H1 (cell line): Measurements from ENCODE around the gene CCDC121. TPM values are rescaled to one million over a fixed set of nuclear protein-coding genes. Genes with fewer than 3 reads are reported as not detected.

Experiments used
- CTCF ChIA-PET: fragments of 300-600 bp; sonication (Branson Sonifier 250); formaldehyde crosslinking; loops from one replicate; lab custom pipeline; 2021; ENCODE audit not compliant: partially characterized antibody; lab: Charles Lee
- POLR2A ChIA-PET: fragments of 300-600 bp; sonication (Branson Sonifier 250); formaldehyde crosslinking; loops from one replicate; lab custom pipeline; 2021; ENCODE audit warnings: inconsistent platforms; ENCODE audit not compliant: partially characterized antibody; lab: Charles Lee
- DNase-seq, 2 experiments: peaks; one replicate each; pipeline versions ENCODE4 v3.0.0 to v3.0.0-alpha.2; 2010 to 2022; ENCODE audit warnings: low spot score in 2 of 2, low read depth in 1 of 2, mixed read lengths in 1 of 2
- FAIRE-seq: peaks from 2 replicates; lab custom pipeline; 2011; peaks lifted over from hg19 to GRCh38; lab: Jason Lieb, UNC
- H2AFZ ChIP-seq: 2 replicates; pipeline ENCODE4 v1.8.1; 2012; ENCODE audit warnings: low read length, inconsistent platforms
- H2AK5ac ChIP-seq: 2 replicates; pipeline ENCODE4 v1.6.1; 2013; ENCODE audit warnings: low read depth, low read length
- H2BK120ac ChIP-seq: replicated peaks from 2 replicates; pipeline ENCODE3; 2013; ENCODE audit warnings: low read depth, low read length, inconsistent platforms
- H2BK12ac ChIP-seq: 2 replicates; pipeline ENCODE4 v1.6.1; 2013; ENCODE audit warnings: low read depth, low read length
- H2BK15ac ChIP-seq: 2 replicates; pipeline ENCODE4 v1.6.1; 2013; ENCODE audit warnings: low read length
- H2BK20ac ChIP-seq: 2 replicates; pipeline ENCODE4 v1.6.1; 2013; ENCODE audit warnings: low read length
- H2BK5ac ChIP-seq: 2 replicates; pipeline ENCODE4 v1.6.1; 2013; ENCODE audit warnings: low read depth, low read length
- H3K14ac ChIP-seq: 2 replicates; pipeline ENCODE4 v1.6.1; 2013; ENCODE audit warnings: inconsistent platforms; ENCODE audit not compliant: insufficient read length
- H3K18ac ChIP-seq: 2 replicates; pipeline ENCODE4 v1.6.1; 2013; ENCODE audit warnings: low read length; ENCODE audit errors: extremely low read depth
- H3K23ac ChIP-seq: 2 replicates; pipeline ENCODE4 v1.6.1; 2013; ENCODE audit warnings: inconsistent platforms; ENCODE audit not compliant: insufficient read length
- H3K23me2 ChIP-seq: 2 replicates; pipeline ENCODE4 v1.6.1; 2013; ENCODE audit warnings: low read depth, low read length
- H3K27ac ChIP-seq: 2 replicates; pipeline ENCODE4 v1.6.1; 2011; ENCODE audit warnings: low read depth, low read length, inconsistent platforms
- H3K27me3 ChIP-seq, 4 experiments: replicated peaks in 1 of 4; 1 replicate in 1 of 4; 2 replicates in 3 of 4; pipeline versions ENCODE4 v1.6.1 to v1.8.1; 2011 to 2013; ENCODE audit warnings: low read length in 3 of 4, mild to moderate bottlenecking in 3 of 4, inconsistent platforms in 2 of 4, mixed read lengths in 2 of 4, moderate library complexity in 1 of 4; ENCODE audit not compliant: control insufficient read depth in 3 of 4, insufficient read depth in 3 of 4; ENCODE audit errors: extremely low read depth in 1 of 4
- H3K36me3 ChIP-seq, 4 experiments: 2 replicates each; pipeline versions ENCODE4 v1.6.1 to v1.8.1; 2011 to 2013; ENCODE audit warnings: mild to moderate bottlenecking in 4 of 4, low read length in 3 of 4, moderate library complexity in 2 of 4, control low read depth in 1 of 4, inconsistent platforms in 1 of 4; ENCODE audit not compliant: insufficient read depth in 4 of 4, control insufficient read depth in 2 of 4
- H3K4ac ChIP-seq: replicated peaks from 2 replicates; pipeline ENCODE3; 2013; ENCODE audit warnings: low read length, low read depth, mixed read lengths, inconsistent platforms; ENCODE audit not compliant: insufficient read length
- H3K4me1 ChIP-seq, 4 experiments: replicated peaks in 1 of 4; 1 replicate in 1 of 4; 2 replicates in 3 of 4; pipeline versions ENCODE4 v1.6.1 to v1.8.1; 2011 to 2013; ENCODE audit warnings: low read length in 3 of 4, inconsistent platforms in 2 of 4, mixed read lengths in 1 of 4; ENCODE audit not compliant: insufficient read depth in 4 of 4, control insufficient read depth in 3 of 4
- H3K4me2 ChIP-seq, 2 experiments: 2 replicates each; pipeline versions ENCODE4 v1.6.1 to v1.8.1; 2011 to 2013; ENCODE audit warnings: low read depth in 2 of 2, low read length in 2 of 2, control low read depth in 1 of 2, inconsistent platforms in 1 of 2, mild to moderate bottlenecking in 1 of 2; ENCODE audit not compliant: insufficient read depth in 1 of 2
- H3K4me3 ChIP-seq, 4 experiments: fragments of 200-600, 300-600 bp in 1 of 4; sonication (generic), shearing (Covaris generic), sonication (Bioruptor Twin) in 1 of 4; 2 replicates each; pipeline versions ENCODE4 v1.5.1 to v1.8.1; 2011 to 2016; ENCODE audit warnings: low read length in 4 of 4, low read depth in 3 of 4, control low read depth in 2 of 4, inconsistent platforms in 2 of 4, mild to moderate bottlenecking in 2 of 4, mixed read lengths in 1 of 4, moderate library complexity in 1 of 4; ENCODE audit not compliant: insufficient read depth in 2 of 4; ENCODE audit errors: extremely low read depth in 1 of 4
- H3K56ac ChIP-seq: replicated peaks from 2 replicates; pipeline ENCODE3; 2013; ENCODE audit warnings: low read depth, mild to moderate bottlenecking, mixed read lengths, low read length, inconsistent platforms; ENCODE audit not compliant: insufficient read length
- H3K79me1 ChIP-seq: 2 replicates; pipeline ENCODE4 v1.6.1; 2013; ENCODE audit warnings: low read depth, low read length, control low read depth
- H3K79me2 ChIP-seq, 2 experiments: 2 replicates each; pipeline versions ENCODE4 v1.6.1 to v1.8.1; 2012 to 2013; ENCODE audit warnings: low read length in 2 of 2, mild to moderate bottlenecking in 2 of 2, inconsistent platforms in 1 of 2; ENCODE audit not compliant: insufficient read depth in 2 of 2, control insufficient read depth in 1 of 2
- H3K9ac ChIP-seq, 4 experiments: replicated peaks in 1 of 4; 1 replicate in 1 of 4; 2 replicates in 3 of 4; pipeline versions ENCODE4 v1.6.1 to v1.8.1; 2011 to 2013; ENCODE audit warnings: low read depth in 3 of 4, low read length in 3 of 4, control low read depth in 2 of 4, mild to moderate bottlenecking in 2 of 4, moderate library complexity in 2 of 4, inconsistent platforms in 1 of 4; ENCODE audit errors: extremely low read depth in 1 of 4
- H3K9me3 ChIP-seq, 2 experiments: 2 replicates each; pipeline versions ENCODE4 v1.6.1 to v1.8.1; 2012 to 2013; ENCODE audit warnings: mild to moderate bottlenecking in 2 of 2, moderate library complexity in 2 of 2, control low read depth in 1 of 2, inconsistent platforms in 1 of 2, low read depth in 1 of 2, low read length in 1 of 2, mixed read lengths in 1 of 2; ENCODE audit not compliant: insufficient read depth in 2 of 2
- H4K20me1 ChIP-seq, 2 experiments: replicated peaks in 1 of 2; 2 replicates each; pipeline versions ENCODE3 to v1.8.1; 2011 to 2013; ENCODE audit warnings: inconsistent platforms in 2 of 2, low read length in 2 of 2, mild to moderate bottlenecking in 1 of 2; ENCODE audit not compliant: insufficient read depth in 2 of 2, control insufficient read depth in 1 of 2
- H4K5ac ChIP-seq: 2 replicates; pipeline ENCODE4 v1.6.1; 2013; ENCODE audit warnings: low read length, low read depth, mixed read lengths, inconsistent platforms; ENCODE audit not compliant: insufficient read length
- H4K8ac ChIP-seq: 2 replicates; pipeline ENCODE4 v1.8.0; 2013; ENCODE audit warnings: mild to moderate bottlenecking, moderate library complexity, low read length, inconsistent platforms; ENCODE audit not compliant: insufficient read depth; ENCODE audit errors: extremely low read depth
- H4K91ac ChIP-seq: replicated peaks from 2 replicates; pipeline ENCODE3; 2013; ENCODE audit warnings: low read length, mixed read lengths, inconsistent platforms; ENCODE audit not compliant: insufficient read length
- JUN ChIP-seq: IDR thresholded peaks from 2 replicates; pipeline ENCODE4 v1.6.1; 2011; ENCODE audit warnings: low read depth, mild to moderate bottlenecking, improper control_type of control experiment, low read length
- JUND ChIP-seq: IDR thresholded peaks from 2 replicates; pipeline ENCODE4 v1.6.1; 2011; ENCODE audit warnings: mild to moderate bottlenecking, improper control_type of control experiment, low read length
- KDM5A ChIP-seq: fragments of 200-600 bp; IDR thresholded peaks from 2 replicates; pipeline ENCODE4 v1.7.1; 2012; ENCODE audit warnings: mild to moderate bottlenecking, low read length, inconsistent platforms, mixed read lengths
- TEAD4 ChIP-seq: IDR thresholded peaks from 2 replicates; pipeline ENCODE4 v1.6.1; 2012; ENCODE audit warnings: low read depth, low read length, inconsistent platforms, mixed read lengths
- WGBS, 2 experiments: shearing (Covaris generic) in 1 of 2; methylation state at CpG; one replicate each; pipeline versions ENCODE4 v1.1.6 to v1.1.7; 2013 to 2015; ENCODE audit warnings: low lambda C conversion rate in 2 of 2, mixed read lengths in 2 of 2, inconsistent platforms in 1 of 2, low coverage in 1 of 2, missing lambda C conversion rate in 1 of 2; ENCODE audit not compliant: insufficient replicate concordance in 2 of 2, insufficient coverage in 1 of 2, insufficient read length in 1 of 2; ENCODE audit errors: extremely low coverage in 1 of 2, missing lambda C conversion rate in 1 of 2; 5-methylcytosine and 5-hydroxymethylcytosine counted together
- polyA plus RNA-seq, 7 experiments: library from polyadenylated mRNA; depleted of rRNA in 3 of 7; stranded (reverse) in 5 of 7; unstranded in 2 of 7; fragments of >200 nt in 5 of 7; fragments of 200-250 nt in 2 of 7; gene quantifications; 1 replicate in 5 of 7; 2 replicates in 1 of 7; 4 replicates in 1 of 7; pipeline versions ENCODE4 v1.2.1 to v1.2.3, GENCODE V29; 2011 to 2013; ENCODE audit warnings: missing spikeins in 2 of 7, mixed read lengths in 2 of 7
- total RNA-seq: library from RNA; stranded (reverse); fragmentation: NEBNext Ultra II Directional; extraction: Animal tissue kit (Norgen Biotek cat#: 25700); gene quantifications from 2 replicates; pipeline ENCODE4 v1.2.1, GENCODE V29; 2021

CCDC121 gene
- total and polyA plus RNA-seq, 2 of the 8 experiments (the other 6 are each of a cell fraction or from before 2014, with no cell fraction given) = 0.68 to 1.5 TPM

- 53% methylated on average over 3 of the region's 3 CpGs; no CpG with 5 or more reads in 1 of the 2 experiments for WGBS, 2 experiments
- H3K9ac ChIP-seq = no peak overlapping the region
Measured at GRCh38 chr2:27622921-27623384, 5.9 kb downstream of the CCDC121 start.

More at GRCh38 chr2:27622921-27623384, 5.9 kb downstream of the CCDC121 start:
- DNase-seq (no peak), FAIRE-seq (no peak)
- Histone ChIP-seq H3K79me1 (no peaks in the 10 kb centered on the region), H4K5ac (no peak overlapping the region), H2BK120ac (no peak overlapping the region), H4K20me1 (no peaks in the 10 kb centered on the region), H2BK5ac (no peak overlapping the region), H3K4me2 (no peak overlapping the region), H3K14ac (no peak overlapping the region), H3K79me2 (no peaks in the 10 kb centered on the region), H3K4me1 (peaks cover 0 to 2% (median under 1%) of the 10 kb centered on the region in 4 experiments; a peak in 3 of 7 replicates), H2AFZ (no peak overlapping the region), H3K9me3 (no peaks in the 10 kb centered on the region), H3K56ac (no peak overlapping the region), H2BK15ac (no peak overlapping the region), H3K27me3 (no peaks in the 10 kb centered on the region), H4K8ac (no peak overlapping the region), H4K91ac (no peak overlapping the region), H3K27ac (no peak overlapping the region; the same call in 1 of the 2 replicates), H2AK5ac (no peak overlapping the region), H3K23me2 (no peaks in the 10 kb centered on the region), H3K18ac (no peak overlapping the region), H3K23ac (no peak overlapping the region), H3K4ac (no peak overlapping the region), H3K4me3 (no peak overlapping the region; a peak in 1 of 8 replicates), H3K36me3 (peaks cover 0 to 43% (median 3%) of the 10 kb centered on the region in 4 experiments; a peak in 3 of 8 replicates), H2BK12ac (no peak overlapping the region), H2BK20ac (no peak overlapping the region)
- TF ChIP-seq JUND (peak; percentile 90), KDM5A (no peak), TEAD4 (peak; percentile 41; the same call in 1 of the 2 replicates), JUN (0 out of 2 replicates have a peak, but pooled peaks have one; percentile 51)
- ChIA-PET POLR2A (interaction anchor here (0.6 to 1.7 kb wide), 6 partner anchors 8 to 266 kb away, joined by 3 to 4 read pairs (median 4); partner anchors contain the start of gene GTF3C2), CTCF (interaction anchor here (1.7 kb wide), 1 partner anchor 60 kb away, joined by 5 read pairs; no protein-coding TSS in a partner anchor)
